DOHH2 (cell line): Measurements from ENCODE around the gene FSD1.

ENCODE experiments used
- CTCF ChIP-seq: fragments of 200-600 bp; sonication (generic); IDR thresholded peaks from one replicate; pipeline ENCODE4 v1.5.1; 2014; ENCODE audit warnings: antibody characterized with exemption, mild to moderate bottlenecking, low read depth, low read length; ENCODE audit not compliant: poor library complexity, severe bottlenecking
- EZH2phosphoT487 ChIP-seq: fragments of 200-600 bp; sonication (generic); IDR thresholded peaks from 2 replicates; pipeline ENCODE4 v1.6.1; 2017; ENCODE audit warnings: borderline replicate concordance, mild to moderate bottlenecking, antibody characterized with exemption, low read length, moderate library complexity, mixed read lengths

- TF ChIP-seq CTCF (no peak), EZH2phosphoT487 (no peak)
Observed at GRCh38 chr19:4357095-4357797, 52.8 kb downstream of the FSD1 start.
